Neuronal stem cell (in vitro differentiated cells): ENCODE measurements around the gene RAMP3.

Experiments
- DNase-seq: peaks from one replicate; pipeline ENCODE4 v3.0.0-alpha.2; 2013; ENCODE audit warnings: low spot score
- H2AFZ ChIP-seq: one replicate; pipeline ENCODE4 v1.6.1; 2013; ENCODE audit warnings: mild to moderate bottlenecking, low read length, inconsistent platforms
- H2AK5ac ChIP-seq: 2 replicates; pipeline ENCODE4 v1.6.1; 2013; ENCODE audit warnings: low read depth, mild to moderate bottlenecking, inconsistent platforms, low read length, moderate library complexity, mixed read lengths
- H2BK120ac ChIP-seq: 2 replicates; pipeline ENCODE4 v1.6.1; 2013; ENCODE audit warnings: low read depth, mild to moderate bottlenecking, inconsistent platforms, low read length, moderate library complexity, mixed read lengths
- H2BK12ac ChIP-seq: one replicate; pipeline ENCODE4 v1.6.1; 2013; ENCODE audit warnings: low read length, inconsistent platforms
- H2BK15ac ChIP-seq: 2 replicates; pipeline ENCODE4 v1.6.1; 2013; ENCODE audit warnings: mild to moderate bottlenecking, low read length, inconsistent platforms, mixed read lengths
- H2BK5ac ChIP-seq: one replicate; pipeline ENCODE4 v1.6.1; 2013; ENCODE audit warnings: inconsistent platforms, mild to moderate bottlenecking, low read length, moderate library complexity
- H3K14ac ChIP-seq: one replicate; pipeline ENCODE4 v1.6.1; 2013; ENCODE audit warnings: low read length, inconsistent platforms
- H3K18ac ChIP-seq: 2 replicates; pipeline ENCODE4 v1.6.1; 2013; ENCODE audit warnings: low read length, inconsistent platforms
- H3K23ac ChIP-seq: 2 replicates; pipeline ENCODE4 v1.6.1; 2013; ENCODE audit warnings: low read depth, mild to moderate bottlenecking, mixed read lengths, low read length, inconsistent platforms; ENCODE audit not compliant: poor library complexity
- H3K27ac ChIP-seq: replicated peaks from 3 replicates; pipeline ENCODE4 v1.5.1; 2013; ENCODE audit warnings: low read length, inconsistent platforms
- H3K27me3 ChIP-seq, 3 experiments: 2 replicates each; pipeline ENCODE4 v1.6.1; 2013; ENCODE audit warnings: low read length in 3 of 3, mild to moderate bottlenecking in 2 of 3, inconsistent platforms in 1 of 3, low read depth in 1 of 3, mixed read lengths in 1 of 3, moderate library complexity in 1 of 3; ENCODE audit not compliant: control insufficient read depth in 3 of 3, insufficient read depth in 3 of 3
- H3K36me3 ChIP-seq, 2 donors: replicated peaks in 1 of 2; 2 replicates each; pipeline ENCODE4 v1.6.1; 2013; ENCODE audit warnings: low read length in 2 of 2; ENCODE audit not compliant: control insufficient read depth in 2 of 2, insufficient read depth in 2 of 2
- H3K4ac ChIP-seq: 2 replicates; pipeline ENCODE4 v1.6.1; 2013; ENCODE audit warnings: inconsistent platforms, mild to moderate bottlenecking, low read length, moderate library complexity
- H3K4me1 ChIP-seq, 2 donors: 1 replicate in 1 of 2; 2 replicates in 1 of 2; pipeline ENCODE4 v1.6.1; 2013; ENCODE audit warnings: low read length in 2 of 2, low read depth in 1 of 2; ENCODE audit not compliant: control insufficient read depth in 2 of 2, insufficient read depth in 1 of 2
- H3K4me2 ChIP-seq: one replicate; pipeline ENCODE4 v1.6.1; 2013; ENCODE audit warnings: mild to moderate bottlenecking, low read length, inconsistent platforms; ENCODE audit not compliant: insufficient read depth, poor library complexity, severe bottlenecking
- H3K4me3 ChIP-seq, 2 donors: 2 replicates each; pipeline ENCODE4 v1.5.1; 2013; ENCODE audit warnings: low read length in 2 of 2, mild to moderate bottlenecking in 2 of 2, inconsistent platforms in 1 of 2, moderate library complexity in 1 of 2
- H3K79me1 ChIP-seq: one replicate; pipeline ENCODE4 v1.6.1; 2013; ENCODE audit warnings: low read depth, mild to moderate bottlenecking, inconsistent platforms, low read length, moderate library complexity
- H3K9ac ChIP-seq: one replicate; pipeline ENCODE4 v1.6.1; 2013; ENCODE audit warnings: mild to moderate bottlenecking, low read depth, low read length, inconsistent platforms; ENCODE audit not compliant: poor library complexity
- H3K9me3 ChIP-seq, 2 donors: replicated peaks in 1 of 2; 2 replicates each; pipeline versions ENCODE3 to v1.6.1; 2013; ENCODE audit warnings: low read length in 2 of 2, mild to moderate bottlenecking in 2 of 2, inconsistent platforms in 1 of 2, low read depth in 1 of 2, mixed read lengths in 1 of 2, moderate library complexity in 1 of 2; ENCODE audit not compliant: control insufficient read depth in 2 of 2, insufficient read depth in 1 of 2
- H4K8ac ChIP-seq: one replicate; pipeline ENCODE4 v1.6.1; 2013; ENCODE audit warnings: low read depth, mild to moderate bottlenecking, inconsistent platforms, low read length, moderate library complexity
- H4K91ac ChIP-seq: one replicate; pipeline ENCODE4 v1.6.1; 2013; ENCODE audit warnings: low read length, low read depth, mild to moderate bottlenecking, inconsistent platforms; ENCODE audit not compliant: poor library complexity
- WGBS, 2 donors: extraction: QIAGEN DNeasy Blood & Tissue Kit; methylation state at CpG; one replicate each; pipeline ENCODE4 v1.1.7; 2013; ENCODE audit warnings: missing lambda C conversion rate in 2 of 2, mixed read lengths in 1 of 2; ENCODE audit not compliant: insufficient read length in 2 of 2, insufficient replicate concordance in 1 of 2; ENCODE audit errors: extremely low coverage in 2 of 2; 5-methylcytosine and 5-hydroxymethylcytosine counted together

Gene RAMP3

DNA sequence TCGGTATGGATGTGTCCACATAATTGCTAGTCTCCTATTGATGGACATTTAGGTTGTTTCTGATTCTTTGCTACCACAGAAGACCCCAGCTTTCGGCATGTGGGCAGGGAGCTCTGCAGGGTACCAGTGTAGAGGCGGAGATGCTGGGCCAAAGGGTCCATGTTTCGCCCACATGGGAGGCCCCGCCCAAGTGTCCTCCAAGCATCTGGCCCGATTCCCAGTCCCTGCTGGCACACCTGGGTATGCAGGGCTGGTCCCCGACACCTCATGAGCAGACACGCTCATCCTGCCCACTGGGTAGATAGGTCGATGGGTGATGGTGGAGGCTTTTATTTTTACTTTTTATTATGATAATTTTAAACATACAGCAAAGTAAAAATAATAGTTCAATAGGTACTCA lies 26.7 kb upstream of the RAMP3 start:
- Histone ChIP-seq H3K79me1 (peaks cover 2% of the 10 kb centered on the region), H3K18ac (no peak overlapping the region), H2BK12ac (no peak overlapping the region), H4K91ac (no peak overlapping the region), H2BK15ac (no peak overlapping the region), H3K27me3 (peaks cover 0 to 19% (median 0%) of the 10 kb centered on the region in 3 experiments), H3K4ac (no peak overlapping the region), H2BK120ac (no peak overlapping the region), H3K4me2 (no peak overlapping the region), H2AFZ (no peak overlapping the region), H3K14ac (no peak overlapping the region), H2AK5ac (peak overlapping the region; percentile 38), H3K36me3 (no peaks in the 10 kb centered on the region), H3K4me3 (no peak overlapping the region), H3K27ac (no peak overlapping the region), H3K9ac (no peak overlapping the region), H3K23ac (no peak overlapping the region), H3K4me1 (peaks cover 0 to 5% of the 10 kb centered on the region in 2 donors), H4K8ac (no peak overlapping the region), H3K9me3 (no peaks in the 10 kb centered on the region), H2BK5ac (no peak overlapping the region)
- no peak for DNase-seq
- WGBS, 2 donors, result no CpG with 5 or more reads among the region's 9 CpGs

- Histone ChIP-seq H3K14ac (no peak overlapping the region), H3K27ac (no peak overlapping the region), H3K4me3 (no peak overlapping the region), H4K8ac (no peak overlapping the region), H3K9ac (no peak overlapping the region), H3K23ac (no peak overlapping the region), H3K4me1 (peaks cover 0 to 1% of the 10 kb centered on the region in 2 donors), H3K9me3 (no peaks in the 10 kb centered on the region), H3K36me3 (no peaks in the 10 kb centered on the region), H2BK120ac (no peak overlapping the region), H4K91ac (no peak overlapping the region), H2BK12ac (no peak overlapping the region), H3K79me1 (peaks cover 2% of the 10 kb centered on the region), H3K27me3 (peaks cover 0 to 19% (median 0%) of the 10 kb centered on the region in 3 experiments), H2AK5ac (no peak overlapping the region), H2BK5ac (no peak overlapping the region), H2BK15ac (no peak overlapping the region), H2AFZ (no peak overlapping the region), H3K4ac (no peak overlapping the region), H3K18ac (no peak overlapping the region), H3K4me2 (no peak overlapping the region)
- DNase-seq, result no peak
- WGBS, 2 donors, result no CpG with 5 or more reads among the region's 4 CpGs
Measured at GRCh38 chr7:45131891-45132290, 25.7 kb upstream of the RAMP3 start.

GRCh38 chr7:45132708-45133320 lies 24.8 kb upstream of the RAMP3 start:
- Histone ChIP-seq H2BK120ac (no peak overlapping the region), H3K36me3 (no peaks in the 10 kb centered on the region), H4K91ac (no peak overlapping the region), H4K8ac (no peak overlapping the region), H3K27me3 (peaks cover 0 to 19% (median 0%) of the 10 kb centered on the region in 3 experiments), H3K14ac (no peak overlapping the region), H3K4me3 (no peak overlapping the region), H3K4ac (no peak overlapping the region), H3K4me2 (no peak overlapping the region), H3K9me3 (no peaks in the 10 kb centered on the region), H3K23ac (no peak overlapping the region), H2AK5ac (no peak overlapping the region), H2AFZ (no peak overlapping the region), H3K27ac (no peak overlapping the region), H2BK5ac (no peak overlapping the region), H2BK15ac (no peak overlapping the region), H3K18ac (no peak overlapping the region), H3K4me1 (no peaks in the 10 kb centered on the region), H3K79me1 (peaks cover 2% of the 10 kb centered on the region), H2BK12ac (no peak overlapping the region), H3K9ac (no peak overlapping the region)
- no CpG with 5 or more reads among the region's 8 CpGs for WGBS, 2 donors
- DNase-seq, result no peak

DNA sequence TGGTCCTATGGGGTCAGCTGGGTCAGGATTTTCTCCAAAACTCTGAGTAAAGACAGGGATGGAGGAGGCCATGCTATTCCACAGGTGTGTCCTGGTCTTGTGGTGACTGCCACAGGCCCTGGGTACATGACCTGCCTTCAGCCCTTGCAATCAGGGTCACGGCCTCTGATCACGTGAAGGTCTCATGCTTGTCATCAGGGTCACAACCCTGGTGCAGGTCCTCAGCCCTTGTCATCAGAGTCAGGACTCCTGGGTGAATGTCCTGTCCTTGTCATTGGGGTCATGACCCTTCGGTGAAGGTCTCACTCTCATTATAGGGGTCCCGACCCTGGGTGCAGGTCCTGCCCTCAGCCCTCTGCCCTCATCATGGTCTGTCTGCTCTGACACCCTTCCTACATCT lies 24.2 kb upstream of the RAMP3 start:
- Histone ChIP-seq H3K27ac (no peak overlapping the region), H2AK5ac (no peak overlapping the region), H3K36me3 (no peaks in the 10 kb centered on the region), H2BK120ac (no peak overlapping the region), H2BK5ac (no peak overlapping the region), H3K18ac (no peak overlapping the region), H3K79me1 (peaks cover 2% of the 10 kb centered on the region), H3K9me3 (no peaks in the 10 kb centered on the region), H4K8ac (no peak overlapping the region), H3K27me3 (peaks cover 0 to 19% (median 0%) of the 10 kb centered on the region in 3 experiments), H3K23ac (no peak overlapping the region), H3K4me1 (no peaks in the 10 kb centered on the region), H2BK15ac (no peak overlapping the region), H3K9ac (no peak overlapping the region), H4K91ac (no peak overlapping the region), H3K4me2 (no peak overlapping the region), H2BK12ac (no peak overlapping the region), H2AFZ (no peak overlapping the region), H3K4me3 (no peak overlapping the region), H3K14ac (no peak overlapping the region), H3K4ac (no peak overlapping the region)
- no CpG with 5 or more reads among the region's 4 CpGs for WGBS, 2 donors
- no peak for DNase-seq
